ENCODE data around the gene PRPF19. TPM values are rescaled to one million over a fixed set of nuclear protein-coding genes. Genes with fewer than 3 reads are reported as not detected.

The PRPF19 gene
- total RNA-seq, 1 donor from 2014 or later, result 59.8 TPM

- Histone ChIP-seq H3K27ac (no peak overlapping the region), H3K9me3 (no peaks in the 10 kb centered on the region), H3K27me3 (peaks cover 8% of the 10 kb centered on the region), H3K36me3 (no peaks in the 10 kb centered on the region), H3K4me3 (no peak overlapping the region), H3K4me1 (peaks cover 6% of the 10 kb centered on the region)
- DNase-seq, result peak; percentile 20
- no peak for ATAC-seq
- intact Hi-C loops (cut with DNase I), result no loop called here
- no peak for TF ChIP-seq CTCF (IDR thresholded peaks at IDR 0.05)
Observed at GRCh38 chr11:60929764-60930163, 23.4 kb upstream of the PRPF19 start.

DNA sequence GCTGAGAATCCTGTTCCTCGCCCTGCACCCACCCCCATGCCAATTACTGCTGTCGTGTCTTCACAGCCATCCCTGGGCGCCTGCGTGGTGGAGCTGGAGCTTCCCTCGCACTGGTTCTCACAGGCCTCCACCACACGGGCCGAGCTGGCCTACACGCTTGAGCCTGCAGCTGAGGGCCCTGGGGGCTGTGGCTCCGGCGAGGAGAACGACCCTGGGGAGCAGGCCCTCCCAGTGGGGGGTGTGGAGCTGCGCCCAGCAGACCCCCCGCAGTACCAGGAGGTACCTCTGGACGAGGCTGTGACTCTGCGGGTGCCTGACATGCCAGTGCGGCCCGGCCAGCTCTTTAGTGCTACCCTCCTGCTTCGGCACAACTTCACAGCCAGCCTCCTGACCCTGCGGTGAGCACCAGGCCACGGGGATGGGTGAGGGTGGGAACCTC, 22.2 kb upstream of the PRPF19 start:
- Histone ChIP-seq H3K27me3 (peaks cover 9% of the 10 kb centered on the region), H3K9me3 (no peaks in the 10 kb centered on the region), H3K27ac (no peak overlapping the region), H3K36me3 (no peaks in the 10 kb centered on the region), H3K4me1 (peaks cover 15% of the 10 kb centered on the region), H3K4me3 (no peak overlapping the region)
- no peak for TF ChIP-seq CTCF (IDR thresholded peaks at IDR 0.05)
- DNase-seq (peak; percentile 61), ATAC-seq (no peak)
- intact Hi-C loops (cut with DNase I), result no loop called here

- Histone ChIP-seq H3K36me3 (peaks cover 8% of the 10 kb centered on the region), H3K4me3 (no peak overlapping the region), H3K4me1 (peaks cover 15% of the 10 kb centered on the region), H3K27ac (no peak overlapping the region), H3K9me3 (no peaks in the 10 kb centered on the region), H3K27me3 (peaks cover 9% of the 10 kb centered on the region)
- no peak for ATAC-seq
- TF ChIP-seq CTCF (IDR thresholded peaks at IDR 0.05), result no peak
- intact Hi-C loops (cut with DNase I), result no loop called here
- DNase-seq, result peak; percentile 59
Observed at GRCh38 chr11:60927600-60927999, 21.2 kb upstream of the PRPF19 start.

DNA sequence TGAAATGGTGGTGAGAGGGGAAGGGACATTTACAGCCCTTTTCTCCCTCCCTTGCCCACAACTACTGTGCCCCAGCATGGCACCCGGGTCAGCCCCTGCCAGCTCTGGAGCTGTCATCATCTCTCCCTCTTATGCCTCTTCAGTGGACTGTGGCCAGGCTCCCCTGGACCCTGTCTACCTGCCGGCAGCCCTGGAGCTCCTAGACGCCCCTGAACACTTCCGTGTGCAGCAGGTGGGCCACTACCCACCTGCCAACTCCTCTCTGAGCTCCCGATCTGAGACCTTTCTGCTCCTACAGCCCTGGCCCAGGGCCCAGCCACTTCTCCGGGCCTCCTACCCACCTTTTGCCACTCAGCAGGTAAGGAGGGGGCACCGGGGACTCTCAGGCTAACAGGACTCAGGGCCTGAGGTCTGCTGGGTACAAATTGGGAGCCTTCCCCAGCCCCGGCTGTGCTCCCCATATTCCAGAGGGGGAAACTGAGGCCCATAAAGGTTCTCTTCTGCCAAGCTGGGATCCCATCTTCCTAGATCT, 20.7 kb upstream of the PRPF19 start:
- intact Hi-C loops (cut with DNase I), result no loop called here
- no peak for TF ChIP-seq CTCF (IDR thresholded peaks at IDR 0.05)
- no peak overlapping the region for H3K27ac ChIP-seq
- no peak overlapping the region for H3K4me3 ChIP-seq
- no peaks in the 10 kb centered on the region for H3K9me3 ChIP-seq
- DNase-seq (peak; percentile 55), ATAC-seq (no peak)
- H3K27me3 ChIP-seq, result peaks cover 9% of the 10 kb centered on the region
- peaks cover 15% of the 10 kb centered on the region for H3K4me1 ChIP-seq
- H3K36me3 ChIP-seq, result peaks cover 13% of the 10 kb centered on the region

- Histone ChIP-seq H3K4me1 (peaks cover 15% of the 10 kb centered on the region), H3K27me3 (peaks cover 9% of the 10 kb centered on the region), H3K27ac (no peak overlapping the region), H3K4me3 (no peak overlapping the region), H3K36me3 (peaks cover 19% of the 10 kb centered on the region), H3K9me3 (no peaks in the 10 kb centered on the region)
- intact Hi-C loops (cut with DNase I), result no loop called here
- DNase-seq (no peak), ATAC-seq (no peak)
- no peak for TF ChIP-seq CTCF (IDR thresholded peaks at IDR 0.05)
Observed at GRCh38 chr11:60926500-60926899, 20.1 kb upstream of the PRPF19 start.

- DNase-seq, result no peak
- Histone ChIP-seq H3K4me3 (no peak overlapping the region), H3K27ac (no peak overlapping the region), H3K4me1 (peaks cover 15% of the 10 kb centered on the region), H3K27me3 (peaks cover 9% of the 10 kb centered on the region), H3K36me3 (peaks cover 25% of the 10 kb centered on the region), H3K9me3 (no peaks in the 10 kb centered on the region)
- TF ChIP-seq CTCF (IDR thresholded peaks at IDR 0.05), result no peak
- ATAC-seq, result peak; percentile 3
- intact Hi-C loops (cut with DNase I), result no loop called here
Observed at GRCh38 chr11:60925868-60926267, 19.5 kb upstream of the PRPF19 start.
